ENCODE data around the gene CCDC6. TPM values are rescaled to one million over a fixed set of nuclear protein-coding genes. Genes with fewer than 3 reads are reported as not detected.
"Not testable (repeated sequence)": the region's sequence is repeated elsewhere in the genome, so short reads cannot be mapped to it uniquely, and the experiment has no call there.

Gene CCDC6
- total RNA-seq, 1 donor from 2014 or later = 50.6 TPM

- Histone ChIP-seq H3K27me3 (ENCODE audit: low read depth) (no peaks in the 10 kb centered on the region), H3K9me3 (no peaks in the 10 kb centered on the region), H3K4me3 (no peak overlapping the region), H3K4me1 (peaks cover 49% of the 10 kb centered on the region), H3K27ac (no peak overlapping the region), H3K36me3 (no peaks in the 10 kb centered on the region)
- no peak for ATAC-seq
- no peak for DNase-seq
- TF ChIP-seq CTCF (IDR thresholded peaks at IDR 0.05) = no peak
- intact Hi-C loops (cut with DNase I) = no loop called here
Measured at GRCh38 chr10:59887006-59887405, 19.4 kb downstream of the CCDC6 start.

- no peak overlapping the region for H3K27ac ChIP-seq
- peaks cover 48% of the 10 kb centered on the region for H3K4me1 ChIP-seq
- H3K36me3 ChIP-seq = no peaks in the 10 kb centered on the region
- intact Hi-C loops (cut with DNase I) = no loop called here
- no peak for TF ChIP-seq CTCF (IDR thresholded peaks at IDR 0.05)
- ATAC-seq (peak; percentile 50 to 71), DNase-seq (no peak)
- no peak overlapping the region for H3K4me3 ChIP-seq
- no peaks in the 10 kb centered on the region for H3K9me3 ChIP-seq
- H3K27me3 ChIP-seq (ENCODE audit: low read depth) = no peaks in the 10 kb centered on the region
Measured at GRCh38 chr10:59885430-59886134, 20.8 kb downstream of the CCDC6 start.

- intact Hi-C loops (cut with DNase I); H3K9me3 ChIP-seq; ATAC-seq; H3K27me3 ChIP-seq (ENCODE audit: low read depth); H3K36me3 ChIP-seq; DNase-seq; H3K27ac ChIP-seq; H3K4me3 ChIP-seq: not testable (repeated sequence)
- H3K4me1 ChIP-seq = peaks cover 45% of the 10 kb centered on the region
Measured at GRCh38 chr10:59884893-59885292, 21.5 kb downstream of the CCDC6 start.

GRCh38 chr10:59881640-59882039 is 24.7 kb downstream of the CCDC6 start:
- TF ChIP-seq CTCF (IDR thresholded peaks at IDR 0.05) = no peak
- peaks cover 50% of the 10 kb centered on the region for H3K4me1 ChIP-seq
- no peak overlapping the region for H3K4me3 ChIP-seq
- peak overlapping the region; percentile 59 for H3K27ac ChIP-seq
- no peak for DNase-seq
- no peaks in the 10 kb centered on the region for H3K9me3 ChIP-seq
- H3K27me3 ChIP-seq (ENCODE audit: low read depth) = no peaks in the 10 kb centered on the region
- ATAC-seq = peak; percentile 89 to 90
- intact Hi-C loops (cut with DNase I) = no loop called here
- H3K36me3 ChIP-seq = no peaks in the 10 kb centered on the region

- peak in 1 of 2 donors; percentile 14 for ATAC-seq
- H3K4me1 ChIP-seq = peaks cover 47% of the 10 kb centered on the region
- H3K27ac ChIP-seq = peak overlapping the region; percentile 59
Measured at GRCh38 chr10:59880971-59881510, 25.3 kb downstream of the CCDC6 start.

More at GRCh38 chr10:59880971-59881510, 25.3 kb downstream of the CCDC6 start:
- Histone ChIP-seq H3K36me3 (no peaks in the 10 kb centered on the region), H3K9me3 (no peaks in the 10 kb centered on the region), H3K27me3 (ENCODE audit: low read depth) (no peaks in the 10 kb centered on the region), H3K4me3 (no peak overlapping the region)
- DNase-seq = no peak
- intact Hi-C loops (cut with DNase I) = no loop called here
- no peak for TF ChIP-seq CTCF (IDR thresholded peaks at IDR 0.05)
